Measurements from ENCODE around the gene ABCC1. TPM values are rescaled to one million over a fixed set of nuclear protein-coding genes. Genes with fewer than 3 reads are reported as not detected.
A peak's percentile ranks its signal among the peaks of the same experiment; 100 is the strongest.

ABCC1 gene
- total RNA-seq, 4 donors from 2014 or later: 17.3 to 105 (median 28.3) TPM

- DNase-seq: no peak
- no peak for TF ChIP-seq POLR2A (IDR thresholded peaks at IDR 0.05)
- TF ChIP-seq CTCF (IDR thresholded peaks at IDR 0.05): no peak
- no peaks in the 10 kb centered on the region for H3K27me3 ChIP-seq
- H3K9me3 ChIP-seq: no peaks in the 10 kb centered on the region
- H3K27ac ChIP-seq: peak overlapping the region in 1 of 4 donors; percentile 17
- no peaks in the 10 kb centered on the region for H3K36me3 ChIP-seq
- no peak overlapping the region for H3K4me3 ChIP-seq
- peaks cover 3 to 31% (median 6%) of the 10 kb centered on the region in 4 donors for H3K4me1 ChIP-seq
Measured at GRCh38 chr16:15993541-15993940, 44.1 kb downstream of the ABCC1 start.

GRCh38 chr16:15993946-15994665 lies 44.7 kb downstream of the ABCC1 start:
- no peak for TF ChIP-seq POLR2A (IDR thresholded peaks at IDR 0.05)
- TF ChIP-seq CTCF (IDR thresholded peaks at IDR 0.05): no peak
- H3K27ac ChIP-seq: peak overlapping the region in 1 of 4 donors; percentile 17
- H3K4me3 ChIP-seq: no peak overlapping the region

GRCh38 chr16:15996432-15997109 lies 47.2 kb downstream of the ABCC1 start:
- Histone ChIP-seq H3K4me1 (peaks cover 3 to 36% (median 6%) of the 10 kb centered on the region in 4 donors), H3K27me3 (no peaks in the 10 kb centered on the region), H3K27ac (peak overlapping the region in 3 of 4 donors; percentile 3 to 40 (median 4)), H3K9me3 (no peaks in the 10 kb centered on the region), H3K4me3 (no peak overlapping the region), H3K36me3 (no peaks in the 10 kb centered on the region)
- TF ChIP-seq CTCF (IDR thresholded peaks at IDR 0.05) (no peak), POLR2A (IDR thresholded peaks at IDR 0.05) (no peak)
- peak in 1 of 3 donors; percentile 49 for DNase-seq

More at GRCh38 chr16:15993946-15994665, 44.7 kb downstream of the ABCC1 start:
- Histone ChIP-seq H3K36me3 (no peaks in the 10 kb centered on the region), H3K4me1 (peaks cover 3 to 32% (median 6%) of the 10 kb centered on the region in 4 donors), H3K27me3 (no peaks in the 10 kb centered on the region), H3K9me3 (no peaks in the 10 kb centered on the region)
- no peak for DNase-seq

- H3K9me3 ChIP-seq: no peaks in the 10 kb centered on the region
- no peak for DNase-seq
- TF ChIP-seq CTCF (IDR thresholded peaks at IDR 0.05) (no peak), POLR2A (IDR thresholded peaks at IDR 0.05) (no peak)
Measured at GRCh38 chr16:16000685-16001084, 51.3 kb downstream of the ABCC1 start.

GRCh38 chr16:16001596-16002255 lies 52.3 kb downstream of the ABCC1 start:
- H3K27ac ChIP-seq: no peak overlapping the region
- H3K36me3 ChIP-seq: no peaks in the 10 kb centered on the region
- no peak for DNase-seq
- H3K9me3 ChIP-seq: no peaks in the 10 kb centered on the region
- no peak for TF ChIP-seq POLR2A (IDR thresholded peaks at IDR 0.05)
- H3K4me3 ChIP-seq: no peak overlapping the region
- peaks cover 3 to 26% (median 4%) of the 10 kb centered on the region in 4 donors for H3K4me1 ChIP-seq
- H3K27me3 ChIP-seq: no peaks in the 10 kb centered on the region

More at GRCh38 chr16:16000685-16001084, 51.3 kb downstream of the ABCC1 start:
- Histone ChIP-seq H3K4me3 (no peak overlapping the region), H3K36me3 (no peaks in the 10 kb centered on the region), H3K4me1 (peaks cover 3 to 31% (median 6%) of the 10 kb centered on the region in 4 donors), H3K27me3 (no peaks in the 10 kb centered on the region), H3K27ac (no peak overlapping the region)

Measured in Peyer's patch (tissue), 4 donors.